H1 (cell line): ENCODE data around the gene KATNAL2. TPM values are rescaled to one million over a fixed set of nuclear protein-coding genes. Genes with fewer than 3 reads are reported as not detected.

Source experiments
- CTCF ChIA-PET: fragments of 300-600 bp; sonication (Branson Sonifier 250); formaldehyde crosslinking; loops from one replicate; lab custom pipeline; 2021; ENCODE audit not compliant: partially characterized antibody; lab: Charles Lee
- POLR2A ChIA-PET: fragments of 300-600 bp; sonication (Branson Sonifier 250); formaldehyde crosslinking; loops from one replicate; lab custom pipeline; 2021; ENCODE audit warnings: inconsistent platforms; ENCODE audit not compliant: partially characterized antibody; lab: Charles Lee
- DNase-seq, 2 experiments: peaks; one replicate each; pipeline versions ENCODE4 v3.0.0 to v3.0.0-alpha.2; 2010 to 2022; ENCODE audit warnings: low spot score in 2 of 2, low read depth in 1 of 2, mixed read lengths in 1 of 2
- FAIRE-seq: peaks from 2 replicates; lab custom pipeline; 2011; peaks lifted over from hg19 to GRCh38; lab: Jason Lieb, UNC
- H2AFZ ChIP-seq: 2 replicates; pipeline ENCODE4 v1.8.1; 2012; ENCODE audit warnings: low read length, inconsistent platforms
- H2AK5ac ChIP-seq: 2 replicates; pipeline ENCODE4 v1.6.1; 2013; ENCODE audit warnings: low read depth, low read length
- H2BK120ac ChIP-seq: replicated peaks from 2 replicates; pipeline ENCODE3; 2013; ENCODE audit warnings: low read depth, low read length, inconsistent platforms
- H2BK12ac ChIP-seq: 2 replicates; pipeline ENCODE4 v1.6.1; 2013; ENCODE audit warnings: low read depth, low read length
- H2BK15ac ChIP-seq: 2 replicates; pipeline ENCODE4 v1.6.1; 2013; ENCODE audit warnings: low read length
- H2BK20ac ChIP-seq: 2 replicates; pipeline ENCODE4 v1.6.1; 2013; ENCODE audit warnings: low read length
- H2BK5ac ChIP-seq: 2 replicates; pipeline ENCODE4 v1.6.1; 2013; ENCODE audit warnings: low read depth, low read length
- H3K14ac ChIP-seq: 2 replicates; pipeline ENCODE4 v1.6.1; 2013; ENCODE audit warnings: inconsistent platforms; ENCODE audit not compliant: insufficient read length
- H3K18ac ChIP-seq: 2 replicates; pipeline ENCODE4 v1.6.1; 2013; ENCODE audit warnings: low read length; ENCODE audit errors: extremely low read depth
- H3K23ac ChIP-seq: 2 replicates; pipeline ENCODE4 v1.6.1; 2013; ENCODE audit warnings: inconsistent platforms; ENCODE audit not compliant: insufficient read length
- H3K23me2 ChIP-seq: 2 replicates; pipeline ENCODE4 v1.6.1; 2013; ENCODE audit warnings: low read depth, low read length
- H3K27ac ChIP-seq: 2 replicates; pipeline ENCODE4 v1.6.1; 2011; ENCODE audit warnings: low read depth, low read length, inconsistent platforms
- H3K27me3 ChIP-seq, 4 experiments: replicated peaks in 1 of 4; 1 replicate in 1 of 4; 2 replicates in 3 of 4; pipeline versions ENCODE4 v1.6.1 to v1.8.1; 2011 to 2013; ENCODE audit warnings: low read length in 3 of 4, mild to moderate bottlenecking in 3 of 4, inconsistent platforms in 2 of 4, mixed read lengths in 2 of 4, moderate library complexity in 1 of 4; ENCODE audit not compliant: control insufficient read depth in 3 of 4, insufficient read depth in 3 of 4; ENCODE audit errors: extremely low read depth in 1 of 4
- H3K36me3 ChIP-seq, 4 experiments: 2 replicates each; pipeline versions ENCODE4 v1.6.1 to v1.8.1; 2011 to 2013; ENCODE audit warnings: mild to moderate bottlenecking in 4 of 4, low read length in 3 of 4, moderate library complexity in 2 of 4, control low read depth in 1 of 4, inconsistent platforms in 1 of 4; ENCODE audit not compliant: insufficient read depth in 4 of 4, control insufficient read depth in 2 of 4
- H3K4ac ChIP-seq: replicated peaks from 2 replicates; pipeline ENCODE3; 2013; ENCODE audit warnings: low read length, low read depth, mixed read lengths, inconsistent platforms; ENCODE audit not compliant: insufficient read length
- H3K4me1 ChIP-seq, 4 experiments: replicated peaks in 1 of 4; 1 replicate in 1 of 4; 2 replicates in 3 of 4; pipeline versions ENCODE4 v1.6.1 to v1.8.1; 2011 to 2013; ENCODE audit warnings: low read length in 3 of 4, inconsistent platforms in 2 of 4, mixed read lengths in 1 of 4; ENCODE audit not compliant: insufficient read depth in 4 of 4, control insufficient read depth in 3 of 4
- H3K4me2 ChIP-seq, 2 experiments: 2 replicates each; pipeline versions ENCODE4 v1.6.1 to v1.8.1; 2011 to 2013; ENCODE audit warnings: low read depth in 2 of 2, low read length in 2 of 2, control low read depth in 1 of 2, inconsistent platforms in 1 of 2, mild to moderate bottlenecking in 1 of 2; ENCODE audit not compliant: insufficient read depth in 1 of 2
- H3K4me3 ChIP-seq, 4 experiments: fragments of 200-600, 300-600 bp in 1 of 4; sonication (generic), shearing (Covaris generic), sonication (Bioruptor Twin) in 1 of 4; 2 replicates each; pipeline versions ENCODE4 v1.5.1 to v1.8.1; 2011 to 2016; ENCODE audit warnings: low read length in 4 of 4, low read depth in 3 of 4, control low read depth in 2 of 4, inconsistent platforms in 2 of 4, mild to moderate bottlenecking in 2 of 4, mixed read lengths in 1 of 4, moderate library complexity in 1 of 4; ENCODE audit not compliant: insufficient read depth in 2 of 4; ENCODE audit errors: extremely low read depth in 1 of 4
- H3K56ac ChIP-seq: replicated peaks from 2 replicates; pipeline ENCODE3; 2013; ENCODE audit warnings: low read depth, mild to moderate bottlenecking, mixed read lengths, low read length, inconsistent platforms; ENCODE audit not compliant: insufficient read length
- H3K79me1 ChIP-seq: 2 replicates; pipeline ENCODE4 v1.6.1; 2013; ENCODE audit warnings: low read depth, low read length, control low read depth
- H3K79me2 ChIP-seq, 2 experiments: 2 replicates each; pipeline versions ENCODE4 v1.6.1 to v1.8.1; 2012 to 2013; ENCODE audit warnings: low read length in 2 of 2, mild to moderate bottlenecking in 2 of 2, inconsistent platforms in 1 of 2; ENCODE audit not compliant: insufficient read depth in 2 of 2, control insufficient read depth in 1 of 2
- H3K9ac ChIP-seq, 4 experiments: replicated peaks in 1 of 4; 1 replicate in 1 of 4; 2 replicates in 3 of 4; pipeline versions ENCODE4 v1.6.1 to v1.8.1; 2011 to 2013; ENCODE audit warnings: low read depth in 3 of 4, low read length in 3 of 4, control low read depth in 2 of 4, mild to moderate bottlenecking in 2 of 4, moderate library complexity in 2 of 4, inconsistent platforms in 1 of 4; ENCODE audit errors: extremely low read depth in 1 of 4
- H3K9me3 ChIP-seq, 2 experiments: 2 replicates each; pipeline versions ENCODE4 v1.6.1 to v1.8.1; 2012 to 2013; ENCODE audit warnings: mild to moderate bottlenecking in 2 of 2, moderate library complexity in 2 of 2, control low read depth in 1 of 2, inconsistent platforms in 1 of 2, low read depth in 1 of 2, low read length in 1 of 2, mixed read lengths in 1 of 2; ENCODE audit not compliant: insufficient read depth in 2 of 2
- H4K20me1 ChIP-seq, 2 experiments: replicated peaks in 1 of 2; 2 replicates each; pipeline versions ENCODE3 to v1.8.1; 2011 to 2013; ENCODE audit warnings: inconsistent platforms in 2 of 2, low read length in 2 of 2, mild to moderate bottlenecking in 1 of 2; ENCODE audit not compliant: insufficient read depth in 2 of 2, control insufficient read depth in 1 of 2
- H4K5ac ChIP-seq: 2 replicates; pipeline ENCODE4 v1.6.1; 2013; ENCODE audit warnings: low read length, low read depth, mixed read lengths, inconsistent platforms; ENCODE audit not compliant: insufficient read length
- H4K8ac ChIP-seq: 2 replicates; pipeline ENCODE4 v1.8.0; 2013; ENCODE audit warnings: mild to moderate bottlenecking, moderate library complexity, low read length, inconsistent platforms; ENCODE audit not compliant: insufficient read depth; ENCODE audit errors: extremely low read depth
- H4K91ac ChIP-seq: replicated peaks from 2 replicates; pipeline ENCODE3; 2013; ENCODE audit warnings: low read length, mixed read lengths, inconsistent platforms; ENCODE audit not compliant: insufficient read length
- CTCF ChIP-seq, 3 experiments: IDR thresholded peaks; 1 replicate in 2 of 3; 2 replicates in 1 of 3; pipeline versions ENCODE4 v1.5.1 to v1.6.1; 2011; ENCODE audit warnings: low read length in 3 of 3, mild to moderate bottlenecking in 3 of 3, inconsistent platforms in 2 of 3, low read depth in 1 of 3, moderate library complexity in 1 of 3; ENCODE audit not compliant: insufficient read depth in 1 of 3; ENCODE audit errors: control extremely low read depth in 1 of 3
- MAFK ChIP-seq: IDR thresholded peaks from 2 replicates; pipeline ENCODE4 v1.6.1; 2012; ENCODE audit warnings: low read depth, mild to moderate bottlenecking, improper control_type of control experiment, low read length
- NANOG ChIP-seq: IDR thresholded peaks from 2 replicates; pipeline ENCODE4 v1.6.1; 2011; ENCODE audit warnings: low read length, low read depth, mild to moderate bottlenecking, inconsistent platforms; ENCODE audit not compliant: insufficient read depth, poor library complexity, severe bottlenecking
- RAD21 ChIP-seq, 2 experiments: IDR thresholded peaks in 1 of 2; conservative IDR thresholded peaks in 1 of 2; 2 replicates each; pipeline ENCODE4 v1.6.1; 2011; ENCODE audit warnings: low read depth in 2 of 2, low read length in 2 of 2, improper control_type of control experiment in 1 of 2, inconsistent platforms in 1 of 2, mild to moderate bottlenecking in 1 of 2, moderate library complexity in 1 of 2
- RXRA ChIP-seq: IDR thresholded peaks from 2 replicates; pipeline ENCODE4 v1.6.1; 2011; ENCODE audit warnings: low read depth, mild to moderate bottlenecking, low read length, moderate library complexity; ENCODE audit not compliant: insufficient read depth
- SP4 ChIP-seq: IDR thresholded peaks from 2 replicates; pipeline ENCODE4 v1.6.1; 2012; ENCODE audit warnings: low read length, inconsistent platforms
- TAF1 ChIP-seq: IDR thresholded peaks from 2 replicates; pipeline ENCODE4 v1.6.1; 2011; ENCODE audit warnings: mild to moderate bottlenecking, low read depth, low read length
- TEAD4 ChIP-seq: IDR thresholded peaks from 2 replicates; pipeline ENCODE4 v1.6.1; 2012; ENCODE audit warnings: low read depth, low read length, inconsistent platforms, mixed read lengths
- YY1 ChIP-seq: IDR thresholded peaks from 2 replicates; pipeline ENCODE4 v1.6.1; 2011; ENCODE audit warnings: low read depth, mild to moderate bottlenecking, low read length
- WGBS, 2 experiments: shearing (Covaris generic) in 1 of 2; methylation state at CpG; one replicate each; pipeline versions ENCODE4 v1.1.6 to v1.1.7; 2013 to 2015; ENCODE audit warnings: low lambda C conversion rate in 2 of 2, mixed read lengths in 2 of 2, inconsistent platforms in 1 of 2, low coverage in 1 of 2, missing lambda C conversion rate in 1 of 2; ENCODE audit not compliant: insufficient replicate concordance in 2 of 2, insufficient coverage in 1 of 2, insufficient read length in 1 of 2; ENCODE audit errors: extremely low coverage in 1 of 2, missing lambda C conversion rate in 1 of 2; 5-methylcytosine and 5-hydroxymethylcytosine counted together
- polyA plus RNA-seq, 7 experiments: library from polyadenylated mRNA; depleted of rRNA in 3 of 7; stranded (reverse) in 5 of 7; unstranded in 2 of 7; fragments of >200 nt in 5 of 7; fragments of 200-250 nt in 2 of 7; gene quantifications; 1 replicate in 5 of 7; 2 replicates in 1 of 7; 4 replicates in 1 of 7; pipeline versions ENCODE4 v1.2.1 to v1.2.3, GENCODE V29; 2011 to 2013; ENCODE audit warnings: missing spikeins in 2 of 7, mixed read lengths in 2 of 7
- total RNA-seq: library from RNA; stranded (reverse); fragmentation: NEBNext Ultra II Directional; extraction: Animal tissue kit (Norgen Biotek cat#: 25700); gene quantifications from 2 replicates; pipeline ENCODE4 v1.2.1, GENCODE V29; 2021

Gene KATNAL2
- total and polyA plus RNA-seq, 2 of the 8 experiments (the other 6 are each of a cell fraction or from before 2014, with no cell fraction given), result 10.0 to 15.2 TPM

- no peak for DNase-seq
These were observed 32.8 kb downstream of the KATNAL2 start for GRCh38 chr18:46950064-46950656.

More at GRCh38 chr18:46950064-46950656, 32.8 kb downstream of the KATNAL2 start:
- Histone ChIP-seq H2BK20ac (no peak overlapping the region), H3K4me2 (no peak overlapping the region), H4K91ac (no peak overlapping the region), H3K4ac (no peak overlapping the region), H3K56ac (no peak overlapping the region), H3K23me2 (peaks cover 5% of the 10 kb centered on the region; the same call in 1 of the 2 replicates), H3K4me3 (no peak overlapping the region), H4K8ac (no peak overlapping the region), H3K79me2 (no peaks in the 10 kb centered on the region), H3K79me1 (no peaks in the 10 kb centered on the region), H3K9ac (no peak overlapping the region), H3K36me3 (no peaks in the 10 kb centered on the region), H2AFZ (no peak overlapping the region), H4K20me1 (no peaks in the 10 kb centered on the region), H4K5ac (no peak overlapping the region), H3K27me3 (no peaks in the 10 kb centered on the region), H3K14ac (no peak overlapping the region), H2BK12ac (no peak overlapping the region), H3K9me3 (no peaks in the 10 kb centered on the region), H2BK15ac (no peak overlapping the region), H3K4me1 (peaks cover 0 to 7% (median 0%) of the 10 kb centered on the region in 4 experiments; a peak in 2 of 7 replicates), H2BK5ac (no peak overlapping the region), H3K23ac (no peak overlapping the region), H2AK5ac (no peak overlapping the region), H2BK120ac (no peak overlapping the region), H3K18ac (no peak overlapping the region), H3K27ac (no peak overlapping the region)
- FAIRE-seq, result no peak
- ChIA-PET POLR2A (interaction anchor here (0.6 to 2.0 kb wide), 3 partner anchors 15 to 67 kb away, joined by 3 to 6 read pairs (median 3); partner anchors contain the start of genes KATNAL2 and PIAS2), CTCF (interaction anchor here (0.6 to 3.3 kb wide), 14 partner anchors 9 to 273 kb away, joined by 3 to 22 read pairs (median 4); partner anchors contain the start of genes ELOA2, KATNAL2 and PIAS2)
- peak in 2 of 3 experiments; percentile 52 to 58; a peak in 2 of 4 replicates for TF ChIP-seq CTCF (IDR thresholded peaks at IDR 0.05; ENCODE audit: control extremely low read depth in 1 of 3, insufficient read depth in 1 of 3, low read depth in 1 of 3, low read length in 3 of 3)
- TF ChIP-seq RAD21 (IDR thresholded peaks at IDR 0.05 in 1 of 2, conservative IDR thresholded peaks at IDR 0.05 in 1 of 2; ENCODE audit: low read depth in 2 of 2, low read length in 2 of 2), result peak; percentile 47 to 63
- TF ChIP-seq RXRA, result no peak
- TF ChIP-seq TEAD4, result no peak
- TF ChIP-seq YY1, result no peak
- TF ChIP-seq SP4, result no peak
- TF ChIP-seq NANOG, result no peak
- TF ChIP-seq MAFK, result peak; percentile 21; the same call in 1 of the 2 replicates
- TF ChIP-seq TAF1, result no peak
- 26% methylated on average over 5 of the region's 5 CpGs; no CpG with 5 or more reads in 1 of the 2 experiments for WGBS, 2 experiments
